ENCODE data around the gene FSIP1. TPM values are rescaled to one million over a fixed set of nuclear protein-coding genes. Genes with fewer than 3 reads are reported as not detected.
A peak's percentile ranks its signal among the peaks of the same experiment; 100 is the strongest.

FSIP1 gene
- total RNA-seq, 1 donor from 2014 or later = 0.54 TPM

- H3K4me3 Mint-ChIP-seq (ENCODE audit: unreplicated experiment) = no peak overlapping the region
- peak overlapping the region; percentile 15 for H3K27ac Mint-ChIP-seq (ENCODE audit: unreplicated experiment)
- H3K9me3 Mint-ChIP-seq (ENCODE audit: unreplicated experiment) = no peaks in the 10 kb centered on the region
- no peak for TF ChIP-seq CTCF (IDR thresholded peaks at IDR 0.05)
- DNase-seq (ENCODE audit: extremely low spot score, unreplicated experiment) = no peak
- peaks cover 88% of the 10 kb centered on the region for H3K4me1 Mint-ChIP-seq (ENCODE audit: unreplicated experiment)
- no peaks in the 10 kb centered on the region for H3K27me3 Mint-ChIP-seq (ENCODE audit: unreplicated experiment)
- H3K36me3 Mint-ChIP-seq (ENCODE audit: unreplicated experiment) = peaks cover 89% of the 10 kb centered on the region
These were observed 193.3 kb downstream of the FSIP1 start for GRCh38 chr15:39589193-39589814.

GRCh38 chr15:39588531-39589192, 194.0 kb downstream of the FSIP1 start:
- Mint-ChIP-seq H3K27ac (ENCODE audit: unreplicated experiment) (no peak overlapping the region), H3K27me3 (ENCODE audit: unreplicated experiment) (no peaks in the 10 kb centered on the region), H3K4me1 (ENCODE audit: unreplicated experiment) (peaks cover 88% of the 10 kb centered on the region), H3K4me3 (ENCODE audit: unreplicated experiment) (no peak overlapping the region), H3K9me3 (ENCODE audit: unreplicated experiment) (no peaks in the 10 kb centered on the region), H3K36me3 (ENCODE audit: unreplicated experiment) (peaks cover 89% of the 10 kb centered on the region)
- TF ChIP-seq CTCF (IDR thresholded peaks at IDR 0.05) = no peak
- no peak for DNase-seq (ENCODE audit: extremely low spot score, unreplicated experiment)

GRCh38 chr15:39587731-39588530, 194.7 kb downstream of the FSIP1 start:
- TF ChIP-seq CTCF (IDR thresholded peaks at IDR 0.05) = no peak
- peak overlapping the region; percentile 7 for H3K4me3 Mint-ChIP-seq (ENCODE audit: unreplicated experiment)
- peaks cover 92% of the 10 kb centered on the region for H3K36me3 Mint-ChIP-seq (ENCODE audit: unreplicated experiment)
- peaks cover 87% of the 10 kb centered on the region for H3K4me1 Mint-ChIP-seq (ENCODE audit: unreplicated experiment)
- no peaks in the 10 kb centered on the region for H3K27me3 Mint-ChIP-seq (ENCODE audit: unreplicated experiment)
- peak overlapping the region; percentile 34 for H3K27ac Mint-ChIP-seq (ENCODE audit: unreplicated experiment)
- DNase-seq (ENCODE audit: extremely low spot score, unreplicated experiment) = no peak
- no peaks in the 10 kb centered on the region for H3K9me3 Mint-ChIP-seq (ENCODE audit: unreplicated experiment)

- H3K4me1 Mint-ChIP-seq (ENCODE audit: unreplicated experiment) = peaks cover 89% of the 10 kb centered on the region
- no peaks in the 10 kb centered on the region for H3K9me3 Mint-ChIP-seq (ENCODE audit: unreplicated experiment)
- no peak for TF ChIP-seq CTCF (IDR thresholded peaks at IDR 0.05)
- H3K27me3 Mint-ChIP-seq (ENCODE audit: unreplicated experiment) = no peaks in the 10 kb centered on the region
- no peak overlapping the region for H3K4me3 Mint-ChIP-seq (ENCODE audit: unreplicated experiment)
- no peak for DNase-seq (ENCODE audit: extremely low spot score, unreplicated experiment)
- peaks cover 89% of the 10 kb centered on the region for H3K36me3 Mint-ChIP-seq (ENCODE audit: unreplicated experiment)
- peak overlapping the region; percentile 18 for H3K27ac Mint-ChIP-seq (ENCODE audit: unreplicated experiment)
These were observed 195.4 kb downstream of the FSIP1 start for GRCh38 chr15:39587096-39587721.

Data from osteocyte (in vitro differentiated cells).